Fibroblast of villous mesenchyme (primary cell): ENCODE data around the gene PDE4A. TPM values are rescaled to one million over a fixed set of nuclear protein-coding genes. Genes with fewer than 3 reads are reported as not detected.

Experiments
- DNase-seq: peaks from one replicate; pipeline ENCODE4 v3.0.0-alpha.2; 2010; ENCODE audit warnings: low read depth
- H3K4me3 ChIP-seq: 2 replicates; pipeline ENCODE4 v1.5.1; 2011; ENCODE audit warnings: low read depth, mild to moderate bottlenecking, low read length
- CTCF ChIP-seq: IDR thresholded peaks from 2 replicates; pipeline ENCODE4 v1.5.1; 2012; ENCODE audit warnings: low read depth, mild to moderate bottlenecking, low read length; ENCODE audit not compliant: insufficient read depth
- total RNA-seq: library from RNA; depleted of rRNA; stranded (reverse); fragments of >200 nt; gene quantifications from 2 replicates; pipeline ENCODE4 v1.2.3, GENCODE V29; 2012

The PDE4A gene
- total RNA-seq, 1 donor: 3.9 TPM

GRCh38 chr19:10467104-10467706, 46.9 kb downstream of the PDE4A start:
- H3K4me3 ChIP-seq: no peak overlapping the region
- no peak for TF ChIP-seq CTCF
- no peak for DNase-seq

GRCh38 chr19:10468133-10468532, 47.8 kb downstream of the PDE4A start:
- H3K4me3 ChIP-seq: no peak overlapping the region
- DNase-seq: no peak
- TF ChIP-seq CTCF: no peak

- peak; percentile 49 for DNase-seq
- H3K4me3 ChIP-seq: no peak overlapping the region
- peak; percentile 46 for TF ChIP-seq CTCF
Measured at GRCh38 chr19:10471909-10472308, 51.6 kb downstream of the PDE4A start.

- no peak for TF ChIP-seq CTCF
- no peak overlapping the region for H3K4me3 ChIP-seq
- no peak for DNase-seq
Measured at GRCh38 chr19:10473192-10473591, 52.9 kb downstream of the PDE4A start.

- H3K4me3 ChIP-seq: no peak overlapping the region
- no peak for DNase-seq
- no peak for TF ChIP-seq CTCF
Measured at GRCh38 chr19:10474962-10475451, 54.7 kb downstream of the PDE4A start.

GRCh38 chr19:10478476-10478875, 58.1 kb downstream of the PDE4A start:
- no peak overlapping the region for H3K4me3 ChIP-seq
- TF ChIP-seq CTCF: no peak
- DNase-seq: peak; percentile 16

GRCh38 chr19:10478903-10479384, 58.6 kb downstream of the PDE4A start:
- peak; percentile 94 for DNase-seq
- peak; percentile 41 for TF ChIP-seq CTCF
- H3K4me3 ChIP-seq: peak overlapping the region; percentile 63
